Kidney (tissue), 14 donors: Measurements from ENCODE around the gene S100A6. TPM values are rescaled to one million over a fixed set of nuclear protein-coding genes. Genes with fewer than 3 reads are reported as not detected.

Experiments
- DNase-seq, 5 donors: peaks; one replicate each; pipeline ENCODE4 v3.0.0-alpha.2; 2013 to 2020
- FAIRE-seq: peaks from 2 replicates; lab custom pipeline; 2012; peaks lifted over from hg19 to GRCh38; lab: Jason Lieb, UNC
- H3K27ac ChIP-seq, 2 donors: one replicate each; pipeline ENCODE4 v1.7.0; 2013; ENCODE audit warnings: low read depth in 2 of 2, low read length in 2 of 2, inconsistent platforms in 1 of 2
- H3K27me3 ChIP-seq: one replicate; pipeline ENCODE4 v1.7.1; 2013; ENCODE audit warnings: low read length, inconsistent platforms; ENCODE audit not compliant: control insufficient read depth, insufficient read depth
- H3K36me3 ChIP-seq, 3 donors: one replicate each; pipeline versions ENCODE4 v1.7.0 to v1.7.1; 2013; ENCODE audit warnings: low read length in 3 of 3, control low read depth in 1 of 3, inconsistent platforms in 1 of 3; ENCODE audit not compliant: insufficient read depth in 3 of 3, control insufficient read depth in 2 of 3
- H3K4me1 ChIP-seq, 3 donors: one replicate each; pipeline versions ENCODE4 v1.7.0 to v1.7.1; 2013; ENCODE audit warnings: low read length in 3 of 3, inconsistent platforms in 1 of 3, low read depth in 1 of 3; ENCODE audit not compliant: control insufficient read depth in 2 of 3, insufficient read depth in 2 of 3
- H3K4me3 ChIP-seq, 3 donors: one replicate each; pipeline versions ENCODE4 v1.7.0 to v1.8.1; 2013; ENCODE audit warnings: low read length in 3 of 3, control low read depth in 1 of 3, inconsistent platforms in 1 of 3
- H3K9ac ChIP-seq, 3 donors: one replicate each; pipeline versions ENCODE4 v1.7.0 to v1.7.1; 2013; ENCODE audit warnings: low read length in 3 of 3, control low read depth in 1 of 3, inconsistent platforms in 1 of 3
- H3K9me3 ChIP-seq, 3 donors: one replicate each; pipeline versions ENCODE4 v1.7.0 to v1.7.1; 2013; ENCODE audit warnings: low read length in 3 of 3, control low read depth in 1 of 3, inconsistent platforms in 1 of 3; ENCODE audit not compliant: control insufficient read depth in 2 of 3, insufficient read depth in 1 of 3
- CTCF ChIP-seq: IDR thresholded peaks from 3 replicates; pipeline ENCODE4 v1.5.1; 2012; ENCODE audit warnings: mild to moderate bottlenecking, moderate library complexity, borderline replicate concordance; ENCODE audit not compliant: insufficient read depth; ENCODE audit errors: extremely low read depth
- intact Hi-C: fragments of 100-400 bp; cut with DNase I; formaldehyde crosslinking; loops from one replicate; pipeline ENCODE4 v1.11.1; 2022
- polyA plus RNA-seq: library from polyadenylated mRNA; stranded (reverse); fragments of 350-450 nt; fragmentation: Illumina TruSeq; extraction: RNeasy Lipid Tissue Mini Kit (QIAGEN cat#74804); gene quantifications from one replicate; pipeline ENCODE4 v1.2.3, GENCODE V29; 2014; ENCODE audit warnings: low read depth, low replicate concordance; ENCODE audit not compliant: insufficient read depth
- total RNA-seq: library from RNA; stranded (reverse); fragmentation: NEBNext Ultra II Directional; extraction: Animal tissue kit (Norgen Biotek cat#: 25700); gene quantifications from one replicate; pipeline ENCODE4 v1.2.1, GENCODE V29; 2021
- donor health status: control.
- donor health status: control.
- donor health status: control.
- donor health status: control.
- donor health status: control.
- donor health status: DM: yes; HTN: yes; CAD: no.
- donor health status: Normal renal cell carcinoma (clear cell type).

Gene S100A6
- total and polyA plus RNA-seq, 2 donors from 2014 or later: 1,542 to 1,580 TPM

- Histone ChIP-seq H3K4me1 (peaks cover 0 to 3% (median 0%) of the 10 kb centered on the region in 3 donors), H3K4me3 (no peak overlapping the region), H3K27ac (no peak overlapping the region), H3K36me3 (no peaks in the 10 kb centered on the region), H3K9me3 (no peaks in the 10 kb centered on the region), H3K9ac (no peak overlapping the region), H3K27me3 (no peaks in the 10 kb centered on the region)
- intact Hi-C loops: no loop called here
- TF ChIP-seq CTCF: no peak
- no peak for FAIRE-seq
- no peak for DNase-seq
Measured at GRCh38 chr1:153519242-153519641, 16.5 kb downstream of the S100A6 start.

- intact Hi-C loops: no loop called here
- H3K4me1 ChIP-seq: peaks cover 0 to 3% (median 0%) of the 10 kb centered on the region in 3 donors
- H3K27me3 ChIP-seq: no peaks in the 10 kb centered on the region
- H3K9me3 ChIP-seq: no peaks in the 10 kb centered on the region
- H3K27ac ChIP-seq: no peak overlapping the region
- H3K9ac ChIP-seq: no peak overlapping the region
- DNase-seq: no peak
- no peak overlapping the region for H3K4me3 ChIP-seq
- H3K36me3 ChIP-seq: no peaks in the 10 kb centered on the region
- no peak for FAIRE-seq
- no peak for TF ChIP-seq CTCF
Measured at GRCh38 chr1:153515504-153516394, 20.0 kb downstream of the S100A6 start.

- H3K4me1 ChIP-seq: peaks cover 0 to 3% (median 0%) of the 10 kb centered on the region in 3 donors
- TF ChIP-seq CTCF: no peak
- DNase-seq: no peak
- intact Hi-C loops: loop anchor here (5.0 kb wide), 1 partner anchor 54 kb away; the partner anchor contains the start of gene S100A2
- H3K9me3 ChIP-seq: no peaks in the 10 kb centered on the region
- H3K4me3 ChIP-seq: no peak overlapping the region
- no peaks in the 10 kb centered on the region for H3K27me3 ChIP-seq
- H3K9ac ChIP-seq: no peak overlapping the region
- no peak for FAIRE-seq
- H3K36me3 ChIP-seq: no peaks in the 10 kb centered on the region
- H3K27ac ChIP-seq: no peak overlapping the region
Measured at GRCh38 chr1:153513666-153514065, 22.1 kb downstream of the S100A6 start.
